BLaER1 treated with 17β-estradiol and CSF1 and Interleukin-3, amounts not matched to agents 10 nM and 100 nM (cell line): ENCODE results near the gene RECK.

ENCODE experiments used
- H3K27ac ChIP-seq, 11 experiments: shearing (Covaris generic); formaldehyde crosslinking; 2 replicates each; pipeline ENCODE4 v1.8.1; 2022
- H3K27me3 ChIP-seq, 11 experiments: shearing (Covaris generic); formaldehyde crosslinking; 2 replicates each; pipeline ENCODE4 v1.8.1; 2022
- H3K36me3 ChIP-seq, 11 experiments: shearing (Covaris generic); formaldehyde crosslinking; 2 replicates each; pipeline ENCODE4 v1.8.1; 2022
- H3K4me1 ChIP-seq, 10 experiments: shearing (Covaris generic); formaldehyde crosslinking; 2 replicates each; pipeline ENCODE4 v1.8.1; 2022
- H3K4me2 ChIP-seq, 11 experiments: shearing (Covaris generic); formaldehyde crosslinking; 2 replicates each; pipeline ENCODE4 v1.8.1; 2022
- H3K4me3 ChIP-seq, 10 experiments: shearing (Covaris generic); formaldehyde crosslinking; 2 replicates each; pipeline ENCODE4 v1.8.1; 2022
- H3K9ac ChIP-seq, 11 experiments: shearing (Covaris generic); formaldehyde crosslinking; 2 replicates each; pipeline ENCODE4 v1.8.1; 2022
- H3K9me3 ChIP-seq, 11 experiments: shearing (Covaris generic); formaldehyde crosslinking; replicated peaks in 1 of 11; 2 replicates each; pipeline ENCODE4 v1.8.1; 2022
- H4K20me1 ChIP-seq, 11 experiments: shearing (Covaris generic); formaldehyde crosslinking; 2 replicates each; pipeline ENCODE4 v1.8.1; 2022
- Cebpa-rat ChIP-seq, 11 experiments: shearing (Covaris generic); IDR thresholded peaks; 2 replicates each; pipeline ENCODE4 v1.8.1; 2022

The RECK gene

GRCh38 chr9:36118706-36119105 is 82.0 kb downstream of the RECK start:
- H4K20me1 ChIP-seq = 0 out of 22 replicates have a peak, but pooled peaks cover 0 to 6% (median 0%) of the 10 kb centered on the region in 11 experiments
- no peak overlapping the region for H3K4me2 ChIP-seq
- TF ChIP-seq Cebpa-rat (IDR thresholded peaks at IDR 0.05) = no peak
- no peak overlapping the region for H3K27ac ChIP-seq
- no peaks in the 10 kb centered on the region for H3K27me3 ChIP-seq
- no peak overlapping the region for H3K4me3 ChIP-seq
- H3K36me3 ChIP-seq = peaks cover 45 to 90% (median 80%) of the 10 kb centered on the region in 11 experiments
- no peaks in the 10 kb centered on the region for H3K4me1 ChIP-seq
- no peak overlapping the region for H3K9ac ChIP-seq
- no peaks in the 10 kb centered on the region for H3K9me3 ChIP-seq

- Histone ChIP-seq H3K4me3 (no peak overlapping the region), H3K4me1 (no peaks in the 10 kb centered on the region), H3K27me3 (no peaks in the 10 kb centered on the region), H3K27ac (no peak overlapping the region), H3K9ac (no peak overlapping the region), H3K4me2 (no peak overlapping the region), H3K36me3 (peaks cover 45 to 89% (median 79%) of the 10 kb centered on the region in 11 experiments), H4K20me1 (0 out of 22 replicates have a peak, but pooled peaks cover 0 to 6% (median 0%) of the 10 kb centered on the region in 11 experiments), H3K9me3 (no peaks in the 10 kb centered on the region)
- TF ChIP-seq Cebpa-rat (IDR thresholded peaks at IDR 0.05) = no peak
Observed at GRCh38 chr9:36119476-36119875, 82.8 kb downstream of the RECK start.

GRCh38 chr9:36120705-36121104 is 84.0 kb downstream of the RECK start:
- no peak overlapping the region for H3K4me2 ChIP-seq
- peaks cover 0 to 12% (median 4%) of the 10 kb centered on the region in 10 experiments; a peak in 15 of 20 replicates for H3K4me1 ChIP-seq
- no peak overlapping the region for H3K4me3 ChIP-seq
- TF ChIP-seq Cebpa-rat (IDR thresholded peaks at IDR 0.05) = no peak
- 0 out of 22 replicates have a peak, but pooled peaks cover 0 to 6% (median 0%) of the 10 kb centered on the region in 11 experiments for H4K20me1 ChIP-seq
- no peaks in the 10 kb centered on the region for H3K27me3 ChIP-seq
- no peak overlapping the region for H3K9ac ChIP-seq
- peaks cover 45 to 96% (median 84%) of the 10 kb centered on the region in 11 experiments for H3K36me3 ChIP-seq
- H3K9me3 ChIP-seq = no peaks in the 10 kb centered on the region
- no peak overlapping the region for H3K27ac ChIP-seq

- Histone ChIP-seq H3K9me3 (no peaks in the 10 kb centered on the region), H3K4me2 (no peak overlapping the region), H3K27ac (no peak overlapping the region), H3K9ac (no peak overlapping the region), H3K4me3 (no peak overlapping the region), H3K36me3 (peaks cover 42 to 86% (median 76%) of the 10 kb centered on the region in 11 experiments), H3K27me3 (no peaks in the 10 kb centered on the region), H3K4me1 (peaks cover 8 to 24% (median 17%) of the 10 kb centered on the region in 10 experiments; a peak in 17 of 20 replicates), H4K20me1 (peaks cover 0 to 6% (median 0%) of the 10 kb centered on the region in 11 experiments; a peak in 2 of 22 replicates)
- no peak for TF ChIP-seq Cebpa-rat (IDR thresholded peaks at IDR 0.05)
Observed at GRCh38 chr9:36121971-36122370, 85.3 kb downstream of the RECK start.

GRCh38 chr9:36123515-36123914 is 86.8 kb downstream of the RECK start:
- Histone ChIP-seq H3K27ac (no peak overlapping the region), H4K20me1 (peaks cover 0 to 6% (median 0%) of the 10 kb centered on the region in 11 experiments; a peak in 2 of 22 replicates), H3K9me3 (no peaks in the 10 kb centered on the region), H3K4me1 (peaks cover 21 to 40% (median 32%) of the 10 kb centered on the region in 10 experiments), H3K4me3 (no peak overlapping the region), H3K9ac (no peak overlapping the region), H3K27me3 (no peaks in the 10 kb centered on the region), H3K4me2 (no peak overlapping the region), H3K36me3 (peaks cover 30 to 71% (median 61%) of the 10 kb centered on the region in 11 experiments)
- no peak for TF ChIP-seq Cebpa-rat (IDR thresholded peaks at IDR 0.05)

GRCh38 chr9:36125062-36125855 is 88.5 kb downstream of the RECK start:
- no peak for TF ChIP-seq Cebpa-rat (IDR thresholded peaks at IDR 0.05)
- Histone ChIP-seq H3K9me3 (no peaks in the 10 kb centered on the region), H3K27ac (peak overlapping the region in 4 of 11 experiments; percentile 4 to 39 (median 20); a peak in 2 of 22 replicates)

GRCh38 chr9:36126016-36126730 is 89.5 kb downstream of the RECK start:
- Histone ChIP-seq H3K9ac (0 out of 22 replicates have a peak overlapping the region, but pooled peaks of 1 of the 11 experiments have one; percentile 6), H3K9me3 (no peaks in the 10 kb centered on the region), H3K4me2 (peak overlapping the region; percentile 2 to 88 (median 77); a peak in 21 of 22 replicates), H3K27me3 (no peaks in the 10 kb centered on the region), H4K20me1 (peaks cover 0 to under 1% (median 0%) of the 10 kb centered on the region in 11 experiments; a peak in 2 of 22 replicates), H3K27ac (peak overlapping the region in 5 of 11 experiments; percentile 4 to 39 (median 21); a peak in 3 of 22 replicates), H3K4me1 (peaks cover 33 to 51% (median 42%) of the 10 kb centered on the region in 10 experiments), H3K4me3 (no peak overlapping the region), H3K36me3 (peaks cover 22 to 47% (median 38%) of the 10 kb centered on the region in 11 experiments)
- no peak for TF ChIP-seq Cebpa-rat (IDR thresholded peaks at IDR 0.05)

More at GRCh38 chr9:36125062-36125855, 88.5 kb downstream of the RECK start:
- Histone ChIP-seq H3K27me3 (no peaks in the 10 kb centered on the region), H4K20me1 (peaks cover 0 to 6% (median 0%) of the 10 kb centered on the region in 11 experiments; a peak in 2 of 22 replicates), H3K4me2 (peak overlapping the region in 9 of 11 experiments; percentile 2 to 88 (median 77); a peak in 14 of 22 replicates), H3K4me3 (no peak overlapping the region), H3K4me1 (peaks cover 33 to 51% (median 42%) of the 10 kb centered on the region in 10 experiments), H3K36me3 (peaks cover 25 to 56% (median 47%) of the 10 kb centered on the region in 11 experiments), H3K9ac (no peak overlapping the region)

- Histone ChIP-seq H4K20me1 (no peaks in the 10 kb centered on the region; a peak in 2 of 22 replicates), H3K36me3 (peaks cover 8 to 31% (median 23%) of the 10 kb centered on the region in 11 experiments), H3K9me3 (no peaks in the 10 kb centered on the region), H3K4me2 (peak overlapping the region; percentile 75 to 88 (median 79)), H3K4me3 (no peak overlapping the region), H3K27me3 (no peaks in the 10 kb centered on the region), H3K9ac (peak overlapping the region in 1 of 11 experiments; percentile 11; a peak in 3 of 22 replicates), H3K4me1 (peaks cover 33 to 51% (median 42%) of the 10 kb centered on the region in 10 experiments), H3K27ac (peak overlapping the region in 8 of 11 experiments; percentile 23 to 47 (median 31); a peak in 9 of 22 replicates)
- no peak for TF ChIP-seq Cebpa-rat (IDR thresholded peaks at IDR 0.05)
Observed at GRCh38 chr9:36127652-36128244, 91.0 kb downstream of the RECK start.
